ENCODE data around the gene MINPP1. TPM values are rescaled to one million over a fixed set of nuclear protein-coding genes. Genes with fewer than 3 reads are reported as not detected.
"Not testable (repeated sequence)": the region's sequence is repeated elsewhere in the genome, so short reads cannot be mapped to it uniquely, and the experiment has no call there.

Gene MINPP1
- total RNA-seq, 1 experiment from 2014 or later = 12.2 TPM

GRCh38 chr10:87585565-87586514 lies 81.1 kb downstream of the MINPP1 start:
- Histone ChIP-seq H3K9me3 (ENCODE audit: low read length) (no peaks in the 10 kb centered on the region), H2AFZ (ENCODE audit: low read length) (no peak overlapping the region), H3K27me3 (ENCODE audit: low read length) (no peaks in the 10 kb centered on the region), H3K36me3 (ENCODE audit: insufficient read depth, low read length) (no peaks in the 10 kb centered on the region), H3K9ac (ENCODE audit: low read length) (no peak overlapping the region), H3K4me3 (ENCODE audit: low read length) (no peak overlapping the region), H3K4me1 (ENCODE audit: low read length) (no peaks in the 10 kb centered on the region), H3K27ac (ENCODE audit: low read length) (no peak overlapping the region), H3K4me2 (ENCODE audit: low read depth, low read length, poor library complexity, severe bottlenecking) (no peak overlapping the region), H4K20me1 (ENCODE audit: insufficient read depth, low read depth, low read length) (no peaks in the 10 kb centered on the region), H3K79me2 (ENCODE audit: low read length) (no peaks in the 10 kb centered on the region), H3K9me2 (replicated peaks; ENCODE audit: insufficient read depth, low read length) (no peaks in the 10 kb centered on the region)
- no peak for DNase-seq

- no peaks in the 10 kb centered on the region for H3K79me2 ChIP-seq (ENCODE audit: low read length)
- no peak overlapping the region for H3K4me2 ChIP-seq (ENCODE audit: low read depth, low read length, poor library complexity, severe bottlenecking)
- no peaks in the 10 kb centered on the region for H3K4me1 ChIP-seq (ENCODE audit: low read length)
- no peak overlapping the region for H3K4me3 ChIP-seq (ENCODE audit: low read length)
- no peaks in the 10 kb centered on the region for H3K27me3 ChIP-seq (ENCODE audit: low read length)
- H2AFZ ChIP-seq (ENCODE audit: low read length) = no peak overlapping the region
- H3K9me3 ChIP-seq (ENCODE audit: low read length) = no peaks in the 10 kb centered on the region
- H3K27ac ChIP-seq (ENCODE audit: low read length) = no peak overlapping the region
- no peak for DNase-seq
- H4K20me1 ChIP-seq (ENCODE audit: insufficient read depth, low read depth, low read length) = no peaks in the 10 kb centered on the region
- no peaks in the 10 kb centered on the region for H3K36me3 ChIP-seq (ENCODE audit: insufficient read depth, low read length)
- H3K9ac ChIP-seq (ENCODE audit: low read length) = no peak overlapping the region
- no peaks in the 10 kb centered on the region for H3K9me2 ChIP-seq (replicated peaks; ENCODE audit: insufficient read depth, low read length)
Measured at GRCh38 chr10:87589645-87590051, 85.0 kb downstream of the MINPP1 start.

DNA sequence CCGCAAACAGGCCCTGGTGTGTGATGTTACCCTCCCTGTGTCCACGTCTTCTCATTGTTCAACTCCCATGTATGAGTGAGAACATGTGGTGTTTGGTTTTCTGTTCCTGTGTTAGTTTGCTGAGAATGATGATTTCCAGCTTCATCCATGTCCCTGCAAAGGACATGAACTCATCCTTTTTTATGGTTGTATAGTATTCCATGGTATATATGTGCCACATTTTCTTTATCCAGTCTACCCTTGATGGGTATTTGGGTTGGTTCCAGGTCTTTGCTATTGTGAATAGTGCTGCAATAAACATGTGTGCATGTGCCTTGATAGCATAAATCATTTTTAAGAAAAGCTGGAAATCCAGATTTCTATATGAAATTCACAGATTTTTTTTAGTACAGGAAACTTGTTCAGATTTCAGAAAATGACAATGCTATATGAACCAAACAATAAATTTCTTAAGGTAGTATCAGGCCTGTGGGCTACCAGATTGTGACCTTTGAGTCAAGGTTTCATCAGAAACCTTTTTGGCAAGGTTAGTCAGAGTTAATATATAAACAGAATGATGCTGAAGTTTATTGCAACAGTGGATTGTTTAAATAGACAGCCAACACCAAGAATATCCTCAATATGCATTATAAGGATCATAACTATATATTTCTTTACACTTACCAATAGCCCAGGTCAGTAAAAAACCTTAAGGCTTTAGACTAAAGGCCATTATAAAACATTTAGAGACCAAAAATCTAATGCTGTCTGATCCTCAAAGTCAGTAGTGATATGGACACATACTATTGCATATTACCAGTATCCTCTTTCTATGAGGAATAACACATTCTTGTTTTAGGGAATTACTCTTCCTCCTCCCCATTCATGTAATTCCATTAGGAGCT lies 86.3 kb downstream of the MINPP1 start:
- H3K9ac ChIP-seq (ENCODE audit: low read length) = no peak overlapping the region
- no peaks in the 10 kb centered on the region for H3K4me1 ChIP-seq (ENCODE audit: low read length)
- no peak overlapping the region for H3K27ac ChIP-seq (ENCODE audit: low read length)
- no peaks in the 10 kb centered on the region for H3K27me3 ChIP-seq (ENCODE audit: low read length)
- no peaks in the 10 kb centered on the region for H3K79me2 ChIP-seq (ENCODE audit: low read length)
- no peak overlapping the region for H2AFZ ChIP-seq (ENCODE audit: low read length)
- no peaks in the 10 kb centered on the region for H4K20me1 ChIP-seq (ENCODE audit: insufficient read depth, low read depth, low read length)
- no peak overlapping the region for H3K4me2 ChIP-seq (ENCODE audit: low read depth, low read length, poor library complexity, severe bottlenecking)
- no peaks in the 10 kb centered on the region for H3K36me3 ChIP-seq (ENCODE audit: insufficient read depth, low read length)
- no peaks in the 10 kb centered on the region for H3K9me3 ChIP-seq (ENCODE audit: low read length)
- H3K4me3 ChIP-seq (ENCODE audit: low read length) = no peak overlapping the region
- H3K9me2 ChIP-seq (replicated peaks; ENCODE audit: insufficient read depth, low read length) = no peaks in the 10 kb centered on the region
- no peak for DNase-seq

DNA sequence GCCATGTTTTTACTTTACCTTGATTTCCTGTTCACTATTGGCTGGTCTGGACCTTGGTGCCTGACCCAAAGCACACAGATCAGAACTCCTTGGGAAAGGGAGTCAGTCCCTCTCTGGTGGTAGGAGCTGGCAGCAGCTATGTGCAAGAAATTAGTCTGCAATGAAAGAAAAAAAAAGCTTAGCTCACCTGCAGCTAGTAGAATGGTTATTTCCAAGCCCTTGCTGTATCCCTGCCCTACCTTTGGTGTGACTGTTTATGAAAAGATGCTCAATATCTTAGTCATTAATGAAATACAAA lies 86.8 kb downstream of the MINPP1 start:
- Histone ChIP-seq H2AFZ (ENCODE audit: low read length) (no peak overlapping the region), H3K36me3 (ENCODE audit: insufficient read depth, low read length) (no peaks in the 10 kb centered on the region), H3K4me3 (ENCODE audit: low read length) (no peak overlapping the region), H3K9me2 (replicated peaks; ENCODE audit: insufficient read depth, low read length) (no peaks in the 10 kb centered on the region), H3K27me3 (ENCODE audit: low read length) (no peaks in the 10 kb centered on the region), H3K27ac (ENCODE audit: low read length) (no peak overlapping the region), H4K20me1 (ENCODE audit: insufficient read depth, low read depth, low read length) (no peaks in the 10 kb centered on the region), H3K4me2 (ENCODE audit: low read depth, low read length, poor library complexity, severe bottlenecking) (no peak overlapping the region), H3K4me1 (ENCODE audit: low read length) (peaks cover 6% of the 10 kb centered on the region), H3K9ac (ENCODE audit: low read length) (no peak overlapping the region), H3K79me2 (ENCODE audit: low read length) (no peaks in the 10 kb centered on the region), H3K9me3 (ENCODE audit: low read length) (no peaks in the 10 kb centered on the region)
- no peak for DNase-seq

DNA sequence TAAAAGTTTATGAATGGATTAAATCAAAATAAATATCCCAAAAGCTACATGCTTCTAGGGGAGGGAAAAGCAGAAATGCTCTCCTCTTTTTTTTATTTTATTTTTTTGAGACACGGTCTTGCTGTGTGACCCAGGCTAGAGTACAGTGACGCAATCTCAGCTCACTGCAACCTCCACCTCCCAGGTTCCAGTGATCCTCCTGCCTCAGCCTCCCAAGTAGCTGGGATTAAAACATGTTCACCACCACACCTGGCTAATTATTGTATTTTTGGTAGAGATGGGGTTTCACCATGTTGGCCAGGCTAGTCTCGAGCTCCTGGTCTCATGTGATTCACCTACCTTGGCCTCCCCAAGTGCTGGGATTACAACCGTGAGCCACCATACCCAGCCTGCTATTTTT lies 88.2 kb downstream of the MINPP1 start:
- not testable (repeated sequence) for H3K79me2 ChIP-seq (ENCODE audit: low read length)

DNA sequence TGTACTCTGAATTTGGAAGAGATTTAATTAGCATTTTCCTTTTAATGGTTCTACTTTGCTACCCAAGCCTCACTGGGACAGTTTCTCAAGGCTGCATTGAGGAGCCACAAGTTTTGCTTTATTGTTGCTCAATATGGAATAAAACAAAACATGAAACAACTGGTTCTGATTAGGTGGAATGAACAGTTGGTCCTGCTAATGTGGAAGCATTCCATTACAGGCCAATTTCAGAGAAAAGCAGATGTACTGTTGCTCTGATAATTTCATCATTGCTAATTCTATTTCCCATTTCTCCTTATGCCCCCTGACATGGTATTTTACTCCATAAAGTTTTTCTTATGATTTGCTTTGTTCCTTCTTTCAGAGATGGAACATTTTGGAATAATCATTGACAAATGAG lies 89.0 kb downstream of the MINPP1 start:
- Histone ChIP-seq H3K9me3 (ENCODE audit: low read length) (no peaks in the 10 kb centered on the region), H3K9me2 (replicated peaks; ENCODE audit: insufficient read depth, low read length) (no peaks in the 10 kb centered on the region; the same call in 1 of the 2 replicates), H4K20me1 (ENCODE audit: insufficient read depth, low read depth, low read length) (no peaks in the 10 kb centered on the region), H3K36me3 (ENCODE audit: insufficient read depth, low read length) (no peaks in the 10 kb centered on the region), H2AFZ (ENCODE audit: low read length) (no peak overlapping the region), H3K27ac (ENCODE audit: low read length) (no peak overlapping the region), H3K4me2 (ENCODE audit: low read depth, low read length, poor library complexity, severe bottlenecking) (no peak overlapping the region), H3K79me2 (ENCODE audit: low read length) (no peaks in the 10 kb centered on the region), H3K9ac (ENCODE audit: low read length) (no peak overlapping the region), H3K4me1 (ENCODE audit: low read length) (peaks cover 7% of the 10 kb centered on the region), H3K27me3 (ENCODE audit: low read length) (no peaks in the 10 kb centered on the region), H3K4me3 (ENCODE audit: low read length) (no peak overlapping the region)
- no peak for DNase-seq

More for the DNA sequence above, 88.2 kb downstream of the MINPP1 start:
- H3K4me2 ChIP-seq (ENCODE audit: low read depth, low read length, poor library complexity, severe bottlenecking); H3K9ac ChIP-seq (ENCODE audit: low read length); H3K9me2 ChIP-seq (replicated peaks; ENCODE audit: insufficient read depth, low read length); H3K4me3 ChIP-seq (ENCODE audit: low read length); H2AFZ ChIP-seq (ENCODE audit: low read length); H4K20me1 ChIP-seq (ENCODE audit: insufficient read depth, low read depth, low read length); H3K27me3 ChIP-seq (ENCODE audit: low read length); DNase-seq; H3K4me1 ChIP-seq (ENCODE audit: low read length); H3K36me3 ChIP-seq (ENCODE audit: insufficient read depth, low read length); H3K27ac ChIP-seq (ENCODE audit: low read length); H3K9me3 ChIP-seq (ENCODE audit: low read length): not testable (repeated sequence)

GRCh38 chr10:87594181-87594580 lies 89.5 kb downstream of the MINPP1 start:
- Histone ChIP-seq H3K27ac (ENCODE audit: low read length) (no peak overlapping the region), H3K79me2 (ENCODE audit: low read length) (no peaks in the 10 kb centered on the region), H4K20me1 (ENCODE audit: insufficient read depth, low read depth, low read length) (no peaks in the 10 kb centered on the region), H3K4me2 (ENCODE audit: low read depth, low read length, poor library complexity, severe bottlenecking) (no peak overlapping the region), H3K9me3 (ENCODE audit: low read length) (no peaks in the 10 kb centered on the region), H3K4me1 (ENCODE audit: low read length) (peaks cover 7% of the 10 kb centered on the region), H3K9me2 (replicated peaks; ENCODE audit: insufficient read depth, low read length) (no peaks in the 10 kb centered on the region; the same call in 1 of the 2 replicates), H3K27me3 (ENCODE audit: low read length) (no peaks in the 10 kb centered on the region), H3K9ac (ENCODE audit: low read length) (no peak overlapping the region), H2AFZ (ENCODE audit: low read length) (no peak overlapping the region), H3K36me3 (ENCODE audit: insufficient read depth, low read length) (no peaks in the 10 kb centered on the region), H3K4me3 (ENCODE audit: low read length) (no peak overlapping the region)
- DNase-seq = no peak

DNA sequence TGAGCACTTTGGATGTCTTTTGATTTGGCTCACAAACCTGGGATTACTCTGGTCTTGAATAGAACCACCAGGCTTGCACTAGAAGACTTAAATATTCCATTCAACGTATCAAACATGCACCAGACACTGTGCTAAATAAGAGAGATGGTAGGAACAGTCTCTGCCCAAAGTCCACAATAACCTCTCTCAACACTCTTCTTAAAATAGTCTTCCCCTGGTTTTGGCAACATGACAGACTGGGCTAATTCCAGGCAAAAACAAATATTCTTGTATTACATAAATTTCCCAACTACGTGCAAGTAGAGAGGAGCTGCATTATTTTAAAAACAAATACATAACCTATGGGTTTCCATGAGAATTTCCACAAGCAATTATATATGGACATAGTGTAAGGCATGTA lies 90.2 kb downstream of the MINPP1 start:
- no peaks in the 10 kb centered on the region; the same call in 1 of the 2 replicates for H3K9me2 ChIP-seq (replicated peaks; ENCODE audit: insufficient read depth, low read length)
- no peak for DNase-seq
- peaks cover 7% of the 10 kb centered on the region for H3K4me1 ChIP-seq (ENCODE audit: low read length)
- no peak overlapping the region for H3K4me2 ChIP-seq (ENCODE audit: low read depth, low read length, poor library complexity, severe bottlenecking)
- no peaks in the 10 kb centered on the region for H3K27me3 ChIP-seq (ENCODE audit: low read length)
- H3K9ac ChIP-seq (ENCODE audit: low read length) = no peak overlapping the region
- no peaks in the 10 kb centered on the region for H4K20me1 ChIP-seq (ENCODE audit: insufficient read depth, low read depth, low read length)
- H3K9me3 ChIP-seq (ENCODE audit: low read length) = no peaks in the 10 kb centered on the region
- H2AFZ ChIP-seq (ENCODE audit: low read length) = no peak overlapping the region
- H3K36me3 ChIP-seq (ENCODE audit: insufficient read depth, low read length) = no peaks in the 10 kb centered on the region
- no peak overlapping the region for H3K27ac ChIP-seq (ENCODE audit: low read length)
- no peak overlapping the region for H3K4me3 ChIP-seq (ENCODE audit: low read length)
- H3K79me2 ChIP-seq (ENCODE audit: low read length) = no peaks in the 10 kb centered on the region
